Middle frontal gyrus (tissue), 1 donor: ENCODE results near the gene FBXO34.
"Not testable (repeated sequence)": the region's sequence is repeated elsewhere in the genome, so short reads cannot be mapped to it uniquely, and the experiment has no call there.

Experiments
- DNase-seq: peaks from one replicate; pipeline ENCODE4 v3.0.0-alpha.2; 2015; ENCODE audit warnings: low spot score; ENCODE audit errors: extremely low spot score

Gene FBXO34

GRCh38 chr14:55341781-55342180, 70.6 kb downstream of the FBXO34 start:
- DNase-seq, result no peak

GRCh38 chr14:55344582-55345163, 73.5 kb downstream of the FBXO34 start:
- DNase-seq, result not testable (repeated sequence)

- DNase-seq, result peak; percentile 22
These were observed 75.8 kb downstream of the FBXO34 start for GRCh38 chr14:55347040-55347439.

- no peak for DNase-seq
These were observed 76.5 kb downstream of the FBXO34 start for GRCh38 chr14:55347748-55348147.

- no peak for DNase-seq
These were observed 77.7 kb downstream of the FBXO34 start for GRCh38 chr14:55348766-55349453.

GRCh38 chr14:55349565-55349964, 78.3 kb downstream of the FBXO34 start:
- DNase-seq, result no peak

GRCh38 chr14:55350461-55350860, 79.2 kb downstream of the FBXO34 start:
- DNase-seq, result no peak

- no peak for DNase-seq
These were observed 79.9 kb downstream of the FBXO34 start for GRCh38 chr14:55351111-55351510.

- no peak for DNase-seq
These were observed 81.0 kb downstream of the FBXO34 start for GRCh38 chr14:55352201-55352600.

- DNase-seq, result no peak
These were observed 82.7 kb downstream of the FBXO34 start for GRCh38 chr14:55353686-55354467.

- DNase-seq, result peak; percentile 57
These were observed 83.3 kb downstream of the FBXO34 start for GRCh38 chr14:55354500-55354899.

- DNase-seq, result no peak
These were observed 84.7 kb downstream of the FBXO34 start for GRCh38 chr14:55355922-55356321.

GRCh38 chr14:55356913-55357312, 85.7 kb downstream of the FBXO34 start:
- DNase-seq, result no peak

GRCh38 chr14:55359307-55359706, 88.1 kb downstream of the FBXO34 start:
- DNase-seq, result no peak

GRCh38 chr14:55361190-55361589, 90.0 kb downstream of the FBXO34 start:
- DNase-seq, result no peak

GRCh38 chr14:55366271-55366670, 95.0 kb downstream of the FBXO34 start:
- DNase-seq, result no peak

GRCh38 chr14:55370883-55371455, 99.7 kb downstream of the FBXO34 start:
- DNase-seq, result no peak

- DNase-seq, result no peak
These were observed 101.2 kb downstream of the FBXO34 start for GRCh38 chr14:55372423-55372822.

- no peak for DNase-seq
These were observed 101.6 kb downstream of the FBXO34 start for GRCh38 chr14:55372825-55373224.

GRCh38 chr14:55373784-55374705, 102.8 kb downstream of the FBXO34 start:
- no peak for DNase-seq

GRCh38 chr14:55374771-55375170, 103.5 kb downstream of the FBXO34 start:
- DNase-seq, result no peak
